CD4-positive, alpha-beta T cell (primary cell): ENCODE data around the gene GDF2. TPM values are rescaled to one million over a fixed set of nuclear protein-coding genes. Genes with fewer than 3 reads are reported as not detected.

Experiments used
- ATAC-seq: fragments of 200-7000 bp; cut with Tn5 transposase; one replicate; pipeline ENCODE4 v1.10.0; 2022; ENCODE audit warnings: mild to moderate bottlenecking; ENCODE audit not compliant: poor library complexity
- CTCF ChIA-PET: fragments of 350-600 bp; sonication (Branson Sonifier 250); formaldehyde crosslinking; loops from one replicate; lab custom pipeline; 2021; ENCODE audit warnings: antibody characterized with exemption, inconsistent platforms; lab: Charles Lee
- POLR2A ChIA-PET: fragments of 350-600 bp; sonication (Branson Sonifier 250); formaldehyde crosslinking; loops from one replicate; lab custom pipeline; 2021; ENCODE audit warnings: antibody characterized with exemption, inconsistent platforms; lab: Charles Lee
- DNase-seq, 14 experiments: peaks; one replicate each; pipeline ENCODE4 v3.0.0-alpha.2; 2013 to 2020; ENCODE audit warnings: mixed read lengths in 2 of 14
- H3K27ac ChIP-seq, 2 donors: one replicate each; pipeline versions ENCODE4 v1.5.1 to v1.7.0; 2013; ENCODE audit warnings: low read length in 2 of 2, low read depth in 1 of 2, mild to moderate bottlenecking in 1 of 2
- H3K27me3 ChIP-seq, 2 experiments: 1 replicate in 1 of 2; 2 replicates in 1 of 2; pipeline versions ENCODE4 v1.6.1 to v1.7.0; 2013; ENCODE audit warnings: low read length in 2 of 2, control low read depth in 1 of 2, mild to moderate bottlenecking in 1 of 2, moderate library complexity in 1 of 2; ENCODE audit not compliant: insufficient read depth in 2 of 2, control insufficient read depth in 1 of 2
- H3K36me3 ChIP-seq: one replicate; pipeline ENCODE4 v1.6.1; 2013; ENCODE audit warnings: low read length, control low read depth; ENCODE audit not compliant: insufficient read depth
- H3K4me1 ChIP-seq: one replicate; pipeline ENCODE4 v1.6.1; 2013; ENCODE audit warnings: low read length, control low read depth; ENCODE audit not compliant: insufficient read depth
- H3K4me3 ChIP-seq: one replicate; pipeline ENCODE4 v1.5.1; 2013; ENCODE audit warnings: mild to moderate bottlenecking, low read length, moderate library complexity
- H3K9me3 ChIP-seq, 2 experiments: 1 replicate in 1 of 2; 2 replicates in 1 of 2; pipeline versions ENCODE4 v1.6.1 to v1.7.0; 2013; ENCODE audit warnings: low read length in 2 of 2, mild to moderate bottlenecking in 2 of 2, control low read depth in 1 of 2, moderate library complexity in 1 of 2; ENCODE audit not compliant: control insufficient read depth in 1 of 2, insufficient read depth in 1 of 2
- H3K27ac Mint-ChIP-seq: one replicate; pipeline ENCODE4 v1.8.0; 2020; ENCODE audit warnings: mixed read lengths
- H3K27me3 Mint-ChIP-seq: one replicate; pipeline ENCODE4 v1.8.0; 2021; ENCODE audit warnings: mixed read lengths
- H3K36me3 Mint-ChIP-seq: one replicate; pipeline ENCODE4 v1.8.0; 2021; ENCODE audit warnings: low read depth, mixed read lengths
- H3K4me1 Mint-ChIP-seq: one replicate; pipeline ENCODE4 v1.8.0; 2021; ENCODE audit warnings: low read depth, mixed read lengths
- H3K4me3 Mint-ChIP-seq: one replicate; pipeline ENCODE4 v1.8.0; 2020; ENCODE audit warnings: mild to moderate bottlenecking, mixed read lengths
- H3K9me3 Mint-ChIP-seq: one replicate; pipeline ENCODE4 v1.8.0; 2020; ENCODE audit warnings: mixed read lengths
- CTCF ChIP-seq: fragments of 200-600 bp; IDR thresholded peaks from one replicate; pipeline ENCODE4 v1.8.0; 2022; ENCODE audit warnings: antibody characterized with exemption, mild to moderate bottlenecking
- intact Hi-C, 2 experiments: fragments of 100-400 bp; cut with DNase I in 1 of 2; cut with micrococcal nuclease in 1 of 2; formaldehyde crosslinking; loops; one replicate each; pipeline versions ENCODE4 v1.15.1 to v1.9.0; 2023 to 2025; cut with DNase I, micrococcal nuclease
- total RNA-seq, 174 experiments: library from RNA in 2 of 174; stranded (reverse) in 2 of 174; gene quantifications; one replicate each; pipeline ENCODE4 v1.2.3 and lab custom pipeline; 2021 to 2026

GDF2 gene
- total RNA-seq, 2 experiments from 2014 or later: not detected

GRCh38 chr10:47308775-47309174 is 13.5 kb upstream of the GDF2 start:
- TF ChIP-seq CTCF: no peak
- Histone ChIP-seq H3K4me3 (no peak overlapping the region), H3K9me3 (no peaks in the 10 kb centered on the region), H3K36me3 (no peaks in the 10 kb centered on the region), H3K27ac (no peak overlapping the region), H3K27me3 (no peaks in the 10 kb centered on the region), H3K4me1 (peaks cover 58% of the 10 kb centered on the region)
- ChIA-PET CTCF (no interaction called here), POLR2A (no interaction called here)
- H3K9me3 Mint-ChIP-seq: no peaks in the 10 kb centered on the region
- DNase-seq (no peak), ATAC-seq (no peak)
- H3K4me1 Mint-ChIP-seq: peaks cover 57% of the 10 kb centered on the region
- peak overlapping the region; percentile 34 for H3K27ac Mint-ChIP-seq
- no peaks in the 10 kb centered on the region for H3K27me3 Mint-ChIP-seq
- intact Hi-C loops: loop anchor here in 1 of 2 experiments (5.0 kb wide), 3 partner anchors 36 to 141 kb away; no protein-coding TSS in a partner anchor
- H3K36me3 Mint-ChIP-seq: no peaks in the 10 kb centered on the region
- H3K4me3 Mint-ChIP-seq: no peak overlapping the region

GRCh38 chr10:47309408-47310089 is 12.7 kb upstream of the GDF2 start:
- Histone ChIP-seq H3K9me3 (no peaks in the 10 kb centered on the region), H3K4me1 (peaks cover 58% of the 10 kb centered on the region), H3K36me3 (no peaks in the 10 kb centered on the region), H3K27ac (no peak overlapping the region), H3K4me3 (no peak overlapping the region), H3K27me3 (no peaks in the 10 kb centered on the region)
- peaks cover 57% of the 10 kb centered on the region for H3K4me1 Mint-ChIP-seq
- DNase-seq (peak in 3 of 14 experiments; percentile 27 to 33 (median 30)), ATAC-seq (no peak)
- H3K36me3 Mint-ChIP-seq: no peaks in the 10 kb centered on the region
- no peaks in the 10 kb centered on the region for H3K9me3 Mint-ChIP-seq
- H3K4me3 Mint-ChIP-seq: no peak overlapping the region
- TF ChIP-seq CTCF: no peak
- H3K27me3 Mint-ChIP-seq: no peaks in the 10 kb centered on the region
- peak overlapping the region; percentile 34 for H3K27ac Mint-ChIP-seq
- CTCF ChIA-PET: no interaction called here
- intact Hi-C loops: loop anchor here in 1 of 2 experiments (5.0 kb wide), 3 partner anchors 37 to 142 kb away; no protein-coding TSS in a partner anchor
- POLR2A ChIA-PET: interaction anchor here (3.1 kb wide), 1 partner anchor 261 kb away, joined by 42 read pairs; no protein-coding TSS in a partner anchor

GRCh38 chr10:47310090-47310505 is 12.2 kb upstream of the GDF2 start:
- Histone ChIP-seq H3K27ac (no peak overlapping the region), H3K36me3 (no peaks in the 10 kb centered on the region), H3K4me3 (no peak overlapping the region), H3K9me3 (no peaks in the 10 kb centered on the region), H3K4me1 (peaks cover 55% of the 10 kb centered on the region), H3K27me3 (no peaks in the 10 kb centered on the region)
- Mint-ChIP-seq H3K4me1 (peaks cover 52% of the 10 kb centered on the region), H3K27me3 (no peaks in the 10 kb centered on the region), H3K36me3 (no peaks in the 10 kb centered on the region), H3K9me3 (no peaks in the 10 kb centered on the region), H3K27ac (no peak overlapping the region), H3K4me3 (no peak overlapping the region)
- intact Hi-C loops: no loop called here
- POLR2A ChIA-PET: interaction anchor here (3.1 kb wide), 1 partner anchor 262 kb away, joined by 42 read pairs; no protein-coding TSS in a partner anchor
- CTCF ChIA-PET: no interaction called here
- ATAC-seq: no peak
- peak in 1 of 14 experiments; percentile 24 for DNase-seq
- TF ChIP-seq CTCF: no peak
